Ovary (tissue), 9 donors: ENCODE measurements around the gene UNC13C. TPM values are rescaled to one million over a fixed set of nuclear protein-coding genes. Genes with fewer than 3 reads are reported as not detected.

Experiments
- DNase-seq, 5 donors: peaks; one replicate each; pipeline ENCODE4 v3.0.0-alpha.2; 2019 to 2020
- H3K27ac ChIP-seq, 2 donors: fragments of 200-600 bp; one replicate each; pipeline versions ENCODE4 v1.5.1 to v1.8.0; 2019 to 2022
- H3K27me3 ChIP-seq: fragments of 200-600 bp; one replicate; pipeline ENCODE4 v1.8.0; 2022
- H3K36me3 ChIP-seq: fragments of 200-600 bp; sonication (generic); one replicate; pipeline ENCODE4 v1.5.1; 2019
- H3K4me1 ChIP-seq: one replicate; pipeline ENCODE4 v1.8.1; 2013; ENCODE audit warnings: mild to moderate bottlenecking, moderate library complexity; ENCODE audit not compliant: insufficient read depth
- H3K4me3 ChIP-seq: fragments of 200-600 bp; sonication (generic); one replicate; pipeline ENCODE4 v1.5.1; 2017
- H3K9me3 ChIP-seq, 2 donors: fragments of 200-600 bp in 1 of 2; sonication (generic) in 1 of 2; one replicate each; pipeline versions ENCODE4 v1.5.1 to v1.8.1; 2013 to 2019; ENCODE audit warnings: mild to moderate bottlenecking in 1 of 2, moderate library complexity in 1 of 2
- CTCF ChIP-seq, 3 donors: fragments of 450-650 bp in 2 of 3; fragments of 200-600 bp in 1 of 3; IDR thresholded peaks; one replicate each; pipeline versions ENCODE4 v1.5.1 to v1.8.0; 2016 to 2022; ENCODE audit warnings: antibody characterized with exemption in 3 of 3, mild to moderate bottlenecking in 1 of 3
- EP300 ChIP-seq: sonication (generic); formaldehyde crosslinking; IDR thresholded peaks from one replicate; pipeline ENCODE4 v1.6.1; 2017; ENCODE audit warnings: antibody characterized with exemption
- POLR2A ChIP-seq: fragments of 450-650 bp; IDR thresholded peaks from one replicate; pipeline ENCODE4 v1.6.1; 2017; ENCODE audit warnings: antibody characterized with exemption, mild to moderate bottlenecking, moderate library complexity
- WGBS, 3 donors: extraction: QIAGEN DNeasy Blood & Tissue Kit in 1 of 3; methylation state at CpG; one replicate each; pipeline versions ENCODE4 v1.1.5 to v1.1.7; 2013 to 2017; 5-methylcytosine and 5-hydroxymethylcytosine counted together
- intact Hi-C, 4 donors: fragments of 100-400 bp; cut with DNase I; formaldehyde crosslinking; loops; one replicate each; pipeline versions ENCODE4 v1.11.0 to v1.15.1; 2022 to 2023
- polyA plus RNA-seq, 2 donors: library from polyadenylated mRNA; stranded (reverse); fragments of 200-250 nt in 1 of 2; fragments of 350-450 nt in 1 of 2; fragmentation: Illumina TruSeq in 1 of 2; extraction: RNeasy Lipid Tissue Mini Kit (QIAGEN cat#74804) in 1 of 2; gene quantifications; one replicate each; pipeline ENCODE4 v1.2.3, GENCODE V29; 2013 to 2014
- total RNA-seq, 7 donors: library from RNA; depleted of rRNA in 2 of 7; stranded (reverse); fragments of >200 nt in 2 of 7; fragmentation: NEBNext Ultra II Directional in 3 of 7; extraction: Animal tissue kit (Norgen Biotek cat#: 25700) in 3 of 7; gene quantifications; one replicate each; pipeline versions ENCODE4 v1.1.0 to v1.2.4, GENCODE V29; 2016 to 2023
- donor health status: DM: no; HTN: no; CAD: no; lungs with moderate emphysema.
- donor health status: DM: no; HTN: no; CAD: no.
- donor health status: Bipolar disorder and iron deficiency.
- donor health status: DM: yes; HTN: yes; CAD: no.
- donor health status: DM: no; HTN: no; CAD: no.
- donor health status: DM: yes; HTN: yes; CAD: no.

The UNC13C gene
- total and polyA plus RNA-seq, 9 donors, result 0.05 to 2.1 (median 1.3) TPM

GRCh38 chr15:54102704-54103103 is 124.5 kb downstream of the UNC13C start:
- no peaks in the 10 kb centered on the region for H3K4me1 ChIP-seq
- H3K4me3 ChIP-seq, result no peak overlapping the region
- no peaks in the 10 kb centered on the region for H3K9me3 ChIP-seq
- TF ChIP-seq POLR2A (no peak), CTCF (IDR thresholded peaks at IDR 0.05) (no peak), EP300 (no peak)
- 65 to 79% (median 75%) methylated on average over 3 of the region's 3 CpGs for whole genome bisulfite sequencing, 3 donors
- H3K27ac ChIP-seq, result no peak overlapping the region
- DNase-seq, result no peak
- no peaks in the 10 kb centered on the region for H3K27me3 ChIP-seq
- no peaks in the 10 kb centered on the region for H3K36me3 ChIP-seq
- intact Hi-C loops, result no loop called here

GRCh38 chr15:54109014-54109413 is 130.8 kb downstream of the UNC13C start:
- Histone ChIP-seq H3K9me3 (no peaks in the 10 kb centered on the region), H3K27ac (no peak overlapping the region), H3K27me3 (no peaks in the 10 kb centered on the region), H3K4me1 (no peaks in the 10 kb centered on the region), H3K4me3 (no peak overlapping the region), H3K36me3 (no peaks in the 10 kb centered on the region)
- no peak for DNase-seq
- WGBS, 3 donors, result 68 to 73% (median 70%) methylated on average over 2 of the region's 2 CpGs
- TF ChIP-seq CTCF (IDR thresholded peaks at IDR 0.05) (no peak), POLR2A (no peak), EP300 (no peak)
- intact Hi-C loops, result no loop called here

- TF ChIP-seq EP300, result no peak
- TF ChIP-seq CTCF (IDR thresholded peaks at IDR 0.05), result no peak
- no peak for TF ChIP-seq POLR2A
- Histone ChIP-seq H3K27me3 (no peaks in the 10 kb centered on the region), H3K9me3 (no peaks in the 10 kb centered on the region), H3K4me1 (no peaks in the 10 kb centered on the region), H3K27ac (no peak overlapping the region), H3K36me3 (no peaks in the 10 kb centered on the region), H3K4me3 (no peak overlapping the region)
- intact Hi-C loops, result no loop called here
- 86 to 88% (median 87%) methylated on average over 3 of the region's 3 CpGs for WGBS, 3 donors
- DNase-seq, result no peak
Measured at GRCh38 chr15:54119051-54119450, 140.8 kb downstream of the UNC13C start.

GRCh38 chr15:54120949-54121463 is 142.8 kb downstream of the UNC13C start:
- 85 to 92% (median 87%) methylated on average over 5 of the region's 5 CpGs for WGBS, 3 donors
- TF ChIP-seq EP300 (no peak), CTCF (IDR thresholded peaks at IDR 0.05) (no peak), POLR2A (no peak)
- no peaks in the 10 kb centered on the region for H3K36me3 ChIP-seq
- no peaks in the 10 kb centered on the region for H3K9me3 ChIP-seq
- intact Hi-C loops, result no loop called here
- no peaks in the 10 kb centered on the region for H3K27me3 ChIP-seq
- no peak overlapping the region for H3K4me3 ChIP-seq
- H3K27ac ChIP-seq, result no peak overlapping the region
- H3K4me1 ChIP-seq, result no peaks in the 10 kb centered on the region
- DNase-seq, result no peak
